ENCODE measurements around the gene MAPKAP1.

DNA sequence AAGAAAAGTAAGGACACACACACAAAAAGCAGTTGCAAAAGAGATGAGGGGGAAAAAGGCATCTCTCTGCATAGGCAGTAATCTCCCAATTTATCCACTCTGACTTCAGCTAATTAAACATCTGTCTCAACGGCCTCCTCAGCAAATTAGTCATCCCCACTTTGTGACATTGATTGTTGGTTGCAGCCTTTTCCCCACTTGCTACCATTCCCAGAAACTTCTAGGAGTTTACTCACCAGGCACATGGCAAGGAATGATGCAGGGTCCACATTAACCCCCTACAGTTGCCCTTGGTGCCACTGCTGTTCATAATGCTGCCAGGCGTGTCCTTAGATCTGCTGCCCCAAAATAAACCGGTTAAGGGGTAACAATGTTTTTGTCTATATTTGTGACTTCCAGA is 174.6 kb downstream of the MAPKAP1 start:
- no peak for TF ChIP-seq POLR2A (IDR thresholded peaks at IDR 0.05; ENCODE audit: extremely low read depth, insufficient read length)
- TF ChIP-seq CTCF (IDR thresholded peaks at IDR 0.05; ENCODE audit: low read depth, low read length) = no peak
- TF ChIP-seq, protein P1, sequence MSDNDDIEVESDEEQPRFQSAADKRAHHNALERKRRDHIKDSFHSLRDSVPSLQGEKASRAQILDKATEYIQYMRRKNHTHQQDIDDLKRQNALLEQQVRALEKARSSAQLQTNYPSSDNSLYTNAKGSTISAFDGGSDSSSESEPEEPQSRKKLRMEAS (IDR thresholded peaks at IDR 0.05; ENCODE audit: low read depth, low read length) = no peak

Measured in NB4 (cell line).